NCI-H128 (cell line): ENCODE measurements around the gene CFAP53.
"Not testable (repeated sequence)": the region's sequence is repeated elsewhere in the genome, so short reads cannot be mapped to it uniquely, and the experiment has no call there.

ENCODE experiments used
- DNase-seq: peaks from one replicate; lab custom pipeline; 2025; ENCODE audit not compliant: unreplicated experiment; lab: John Stamatoyannopoulos, UW

The CFAP53 gene

GRCh38 chr18:50274044-50274442, 7.7 kb upstream of the CFAP53 start:
- DNase-seq, result no peak

GRCh38 chr18:50273203-50274043, 7.1 kb upstream of the CFAP53 start:
- DNase-seq, result no peak

- DNase-seq, result no peak
These were observed 6.3 kb upstream of the CFAP53 start for GRCh38 chr18:50272568-50272967.

- DNase-seq, result no peak
These were observed 1.9 kb upstream of the CFAP53 start for GRCh38 chr18:50268022-50268747.

- DNase-seq, result no peak
These were observed 3.3 kb downstream of the CFAP53 start for GRCh38 chr18:50262977-50263376.

- no peak for DNase-seq
These were observed 15.4 kb downstream of the CFAP53 start for GRCh38 chr18:50250935-50251334.

- no peak for DNase-seq
These were observed 16.7 kb downstream of the CFAP53 start for GRCh38 chr18:50249576-50249975.

- DNase-seq, result no peak
These were observed 18.7 kb downstream of the CFAP53 start for GRCh38 chr18:50247561-50247960.

- DNase-seq, result not testable (repeated sequence)
These were observed 24.5 kb downstream of the CFAP53 start for GRCh38 chr18:50241768-50242167.

- DNase-seq, result no peak
These were observed 26.2 kb downstream of the CFAP53 start for GRCh38 chr18:50240080-50240563.

GRCh38 chr18:50232419-50232818, 33.9 kb downstream of the CFAP53 start:
- DNase-seq, result no peak

- no peak for DNase-seq
These were observed 34.7 kb downstream of the CFAP53 start for GRCh38 chr18:50231621-50232020.

GRCh38 chr18:50220249-50220648, 46.0 kb downstream of the CFAP53 start:
- not testable (repeated sequence) for DNase-seq

- no peak for DNase-seq
These were observed 47.7 kb downstream of the CFAP53 start for GRCh38 chr18:50218432-50219197.

GRCh38 chr18:50209311-50209710, 57.0 kb downstream of the CFAP53 start:
- no peak for DNase-seq

GRCh38 chr18:50207722-50208121, 58.6 kb downstream of the CFAP53 start:
- DNase-seq, result no peak

GRCh38 chr18:50203801-50204604, 62.3 kb downstream of the CFAP53 start:
- DNase-seq, result peak; percentile 72

GRCh38 chr18:50201476-50202018, 64.7 kb downstream of the CFAP53 start:
- no peak for DNase-seq

- DNase-seq, result no peak
These were observed 66.4 kb downstream of the CFAP53 start for GRCh38 chr18:50199921-50200320.

- no peak for DNase-seq
These were observed 66.9 kb downstream of the CFAP53 start for GRCh38 chr18:50199346-50199855.
